Stimulated activated CD4-positive, alpha-beta T cell treated with anti-CD3 and anti-CD28 coated beads, Interleukin-15, amount 100 ng/mL, for 24 hours (primary cell): ENCODE results near the gene SECISBP2.
A peak's percentile ranks its signal among the peaks of the same experiment; 100 is the strongest.
"Not testable (repeated sequence)": the region's sequence is repeated elsewhere in the genome, so short reads cannot be mapped to it uniquely, and the experiment has no call there.

Source experiments
- DNase-seq: peaks from one replicate; pipeline ENCODE4 v3.0.0-alpha.2; 2020

Gene SECISBP2

GRCh38 chr9:89365532-89365912, 47.2 kb downstream of the SECISBP2 start:
- no peak for DNase-seq

GRCh38 chr9:89366711-89367110, 48.4 kb downstream of the SECISBP2 start:
- peak; percentile 42 for DNase-seq

- no peak for DNase-seq
Observed at GRCh38 chr9:89367281-89367680, 49.0 kb downstream of the SECISBP2 start.

- no peak for DNase-seq
Observed at GRCh38 chr9:89367726-89368437, 49.6 kb downstream of the SECISBP2 start.

GRCh38 chr9:89368550-89368949, 50.2 kb downstream of the SECISBP2 start:
- DNase-seq, result no peak

GRCh38 chr9:89368978-89369377, 50.7 kb downstream of the SECISBP2 start:
- DNase-seq, result no peak

GRCh38 chr9:89370593-89370992, 52.3 kb downstream of the SECISBP2 start:
- no peak for DNase-seq

DNA sequence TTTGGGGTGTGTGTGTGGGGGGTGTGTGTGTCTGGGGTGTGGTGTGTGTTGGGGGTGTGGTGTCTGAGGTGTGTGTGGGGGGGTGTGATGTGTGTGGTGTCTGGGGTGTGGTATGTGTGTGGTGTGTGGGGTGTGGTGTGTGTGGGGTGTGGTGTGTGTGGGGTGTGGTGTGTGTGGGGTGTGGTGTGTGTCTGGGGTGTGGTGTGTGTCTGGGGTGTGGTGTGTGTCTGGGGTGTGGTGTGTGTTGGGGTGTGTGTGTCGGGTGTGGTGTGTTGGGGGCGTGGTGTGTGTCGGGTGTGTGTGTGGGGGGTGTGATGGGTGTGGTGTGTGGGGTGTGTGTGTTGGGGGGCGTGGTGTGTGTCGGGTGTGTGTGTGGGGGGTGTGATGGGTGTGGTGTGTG, 53.5 kb downstream of the SECISBP2 start:
- not testable (repeated sequence) for DNase-seq

DNA sequence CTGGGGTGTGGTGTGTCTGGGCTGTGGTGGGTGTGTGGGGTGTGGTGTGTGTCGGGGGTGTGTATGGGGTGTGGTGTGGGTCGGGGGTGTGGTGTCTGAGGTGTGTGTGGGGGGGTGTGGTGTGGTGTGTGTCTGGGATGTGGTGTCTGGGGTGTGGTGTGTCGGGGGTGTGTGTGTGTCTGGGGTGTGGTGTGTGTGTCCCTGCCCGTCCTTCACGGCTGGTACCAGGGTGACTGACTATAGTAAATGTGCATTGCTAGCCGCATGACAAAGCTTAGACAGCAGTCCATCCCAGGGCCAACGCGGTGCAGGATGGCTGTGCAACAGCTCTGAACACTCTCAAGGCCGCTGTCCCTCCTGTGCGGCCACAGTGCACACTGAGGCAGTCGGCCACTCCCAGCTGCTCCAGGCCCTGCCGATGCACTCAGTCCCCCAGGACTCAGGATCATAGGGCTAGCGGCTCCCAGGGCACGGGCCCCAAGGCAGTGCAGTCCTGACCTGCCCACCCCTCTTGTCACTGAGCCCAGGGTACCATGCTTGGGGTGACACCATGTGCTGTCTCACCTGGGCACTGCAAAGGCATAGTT, 54.0 kb downstream of the SECISBP2 start:
- peak; percentile 43 for DNase-seq

DNA sequence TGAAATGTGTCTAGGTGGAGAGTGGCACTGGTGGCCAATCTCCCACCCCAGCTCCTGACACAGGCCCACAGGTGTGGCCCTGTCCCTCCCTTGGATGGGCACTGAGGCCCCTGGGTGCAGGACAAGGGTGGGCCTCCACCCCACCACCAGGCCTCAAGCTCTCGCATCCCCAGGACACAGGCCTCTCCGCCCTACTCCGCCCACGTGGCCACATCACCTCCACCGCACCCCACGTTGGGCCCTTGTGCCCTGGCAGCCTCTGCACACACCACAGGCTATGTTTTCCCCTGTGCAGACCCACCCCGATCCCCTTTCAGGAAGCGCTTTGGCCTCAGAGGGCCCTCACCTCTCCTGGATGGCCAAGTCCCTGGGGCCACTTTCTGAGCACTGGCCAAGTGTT, 54.7 kb downstream of the SECISBP2 start:
- no peak for DNase-seq

GRCh38 chr9:89374176-89374575, 55.9 kb downstream of the SECISBP2 start:
- DNase-seq, result no peak

DNA sequence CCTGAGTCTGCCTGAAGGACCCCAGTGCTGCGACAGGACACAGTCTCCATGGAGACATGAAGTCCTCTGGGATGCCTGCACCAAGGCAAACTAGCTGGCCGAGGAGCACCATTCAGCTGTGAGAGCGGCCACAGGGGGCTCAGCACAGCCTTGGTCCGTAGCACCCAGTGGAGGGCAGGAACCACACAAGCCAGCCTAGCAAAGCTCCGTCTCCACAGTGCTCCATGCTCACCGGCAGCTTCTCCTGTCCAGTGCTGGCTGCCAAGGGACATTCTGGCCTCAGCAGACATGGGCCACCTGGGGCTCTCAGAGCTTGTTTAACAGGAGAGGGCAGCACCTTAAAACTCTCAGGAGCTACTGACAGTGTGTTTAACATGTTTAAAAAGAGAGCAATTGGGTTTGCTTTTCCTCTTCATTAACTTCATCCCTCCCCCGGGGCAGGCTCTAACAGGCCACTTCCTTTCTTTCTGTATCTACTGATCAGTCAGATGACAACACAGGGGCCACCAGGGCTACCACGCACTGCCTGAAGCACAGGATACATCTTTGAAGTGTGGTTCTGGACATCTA, 57.0 kb downstream of the SECISBP2 start:
- DNase-seq, result no peak

GRCh38 chr9:89376286-89376685, 58.0 kb downstream of the SECISBP2 start:
- no peak for DNase-seq

- DNase-seq, result no peak
Observed at GRCh38 chr9:89376741-89377351, 58.5 kb downstream of the SECISBP2 start.

DNA sequence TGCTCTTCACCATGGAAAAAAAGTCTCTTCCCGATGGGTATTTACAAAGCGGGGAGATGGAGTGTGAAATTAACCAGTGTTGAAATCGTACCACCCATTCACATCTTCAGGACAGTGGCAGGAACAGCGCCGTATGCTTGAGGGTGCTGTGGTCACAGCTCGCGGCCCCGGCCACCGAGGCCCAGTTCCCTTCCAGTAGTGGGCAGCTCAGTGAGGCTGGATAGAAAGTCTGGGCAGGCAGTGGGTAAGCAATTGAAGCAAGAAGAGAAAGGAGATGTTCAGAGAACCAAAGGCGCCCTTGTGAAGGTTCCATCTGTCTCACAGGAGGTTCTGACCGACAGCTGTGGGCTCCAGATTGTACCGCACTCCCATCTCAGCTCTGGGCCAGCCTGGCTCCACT, 59.1 kb downstream of the SECISBP2 start:
- DNase-seq, result no peak

DNA sequence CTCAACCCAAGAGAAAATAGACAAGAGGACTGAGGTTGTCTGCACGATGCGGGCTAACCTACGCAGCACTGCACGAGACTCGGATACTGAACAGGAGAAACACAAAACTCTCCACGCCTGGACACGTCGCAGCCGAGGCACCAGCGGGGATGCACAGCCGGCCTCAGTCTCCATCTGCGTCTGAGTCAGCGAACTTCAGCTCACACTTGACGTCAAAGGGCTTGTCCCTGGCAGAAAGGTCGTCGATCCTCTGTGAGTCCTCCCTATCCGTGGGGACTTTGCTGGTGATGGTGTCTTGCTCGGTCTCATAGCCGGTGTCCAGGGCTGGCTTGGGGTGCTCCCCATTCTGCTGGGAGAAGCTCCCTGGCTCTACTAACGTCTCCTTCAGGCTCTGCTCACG, 60.2 kb downstream of the SECISBP2 start:
- no peak for DNase-seq

DNA sequence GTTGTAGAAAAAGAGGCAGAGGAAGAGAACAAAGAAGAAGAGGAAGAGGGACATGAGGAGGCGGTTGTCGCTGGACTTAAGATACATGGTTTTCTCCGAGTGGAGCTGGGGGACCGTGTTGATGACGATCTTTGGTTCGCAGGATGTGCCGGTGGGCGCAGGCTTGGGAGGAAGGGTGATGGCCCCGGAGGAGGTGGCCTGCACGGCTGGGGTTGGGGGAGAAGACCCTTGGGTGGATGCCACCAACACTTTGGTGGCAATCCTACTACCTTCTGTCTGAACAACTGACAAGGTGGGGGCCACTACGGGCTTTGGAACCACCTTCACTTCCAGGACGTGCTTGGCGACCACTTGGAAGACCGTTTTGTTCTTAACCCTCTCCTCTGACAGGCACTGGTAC, 60.7 kb downstream of the SECISBP2 start:
- DNase-seq, result no peak

GRCh38 chr9:89379508-89380115, 61.3 kb downstream of the SECISBP2 start:
- DNase-seq, result no peak

DNA sequence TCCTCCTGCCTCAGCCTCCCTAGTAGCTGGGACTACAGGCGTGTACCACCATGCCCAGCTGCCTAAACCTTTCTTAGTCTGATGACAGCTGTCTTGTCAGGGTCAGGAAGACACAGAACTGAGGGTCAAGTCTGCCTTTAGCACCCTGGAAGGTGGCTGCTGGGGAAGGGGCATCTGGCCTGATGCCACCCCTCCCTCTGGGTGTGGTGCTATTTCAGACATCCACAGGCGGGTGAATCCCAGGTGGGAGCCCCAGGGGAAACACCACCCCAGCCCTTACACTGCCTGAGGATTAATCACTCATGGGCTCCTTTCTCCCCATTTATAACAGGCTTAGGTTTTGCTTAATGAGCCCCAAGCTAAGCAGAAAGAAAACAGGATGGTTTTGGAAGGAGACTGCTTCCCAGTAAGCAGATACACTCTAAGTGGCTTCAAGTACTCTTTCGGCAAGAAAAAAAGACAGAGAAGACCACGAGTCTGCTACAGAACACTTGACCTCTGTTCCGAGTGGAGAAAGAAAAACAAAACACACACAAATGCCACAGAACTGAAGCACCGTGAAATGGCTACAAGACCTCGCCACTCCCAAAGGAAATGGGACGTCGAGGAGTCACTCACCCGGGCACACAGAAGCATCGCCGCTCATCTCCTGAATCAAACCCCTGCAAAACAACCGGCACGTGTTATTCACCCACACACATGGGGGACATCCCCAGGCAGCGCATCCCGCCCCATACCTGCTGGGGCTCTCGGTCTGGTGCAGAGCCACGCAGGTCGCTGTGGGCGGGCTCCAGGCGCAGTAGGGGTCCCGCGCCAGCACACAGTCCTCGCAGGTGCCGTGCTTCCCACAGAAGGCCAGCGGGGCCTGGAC, 62.4 kb downstream of the SECISBP2 start:
- no peak for DNase-seq

DNA sequence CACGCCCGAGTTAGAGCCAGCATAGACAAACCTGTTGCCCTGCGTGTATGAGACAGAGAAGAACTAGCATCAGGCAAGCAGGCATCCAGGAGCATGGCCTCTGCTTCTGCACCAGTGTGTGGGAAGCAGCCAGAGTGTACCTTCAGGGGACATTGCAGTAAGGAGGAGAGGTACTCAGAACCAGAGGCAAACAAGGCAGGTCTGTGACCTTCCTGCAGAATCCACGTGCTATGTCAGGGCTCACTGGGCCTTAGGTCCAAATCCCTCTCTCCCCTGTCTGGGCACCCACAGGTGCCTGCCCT, 63.0 kb downstream of the SECISBP2 start:
- DNase-seq, result no peak

- peak; percentile 46 for DNase-seq
Observed at GRCh38 chr9:89382026-89382986, 64.0 kb downstream of the SECISBP2 start.
